H1 (cell line): ENCODE results near the gene PRRX2. TPM values are rescaled to one million over a fixed set of nuclear protein-coding genes. Genes with fewer than 3 reads are reported as not detected.

ENCODE experiments used
- BCL11A ChIP-seq, 2 experiments: IDR thresholded peaks; one replicate each; pipeline ENCODE4 v1.6.1; 2011; ENCODE audit warnings: low read depth in 2 of 2, low read length in 2 of 2, mild to moderate bottlenecking in 2 of 2
- CREB1 ChIP-seq: IDR thresholded peaks from 2 replicates; pipeline ENCODE4 v1.6.1; 2012; ENCODE audit warnings: inconsistent platforms
- EP300 ChIP-seq, 2 experiments: IDR thresholded peaks; 1 replicate in 1 of 2; 2 replicates in 1 of 2; pipeline ENCODE4 v1.6.1; 2011 to 2012; ENCODE audit warnings: low read depth in 2 of 2, low read length in 2 of 2, mild to moderate bottlenecking in 2 of 2, borderline replicate concordance in 1 of 2, inconsistent platforms in 1 of 2, moderate library complexity in 1 of 2
- KDM4A ChIP-seq: IDR thresholded peaks from one replicate; pipeline ENCODE4 v1.7.1; 2012; ENCODE audit warnings: low read depth, mild to moderate bottlenecking, moderate library complexity, low read length, inconsistent platforms; ENCODE audit not compliant: severe bottlenecking
- NANOG ChIP-seq: IDR thresholded peaks from 2 replicates; pipeline ENCODE4 v1.6.1; 2011; ENCODE audit warnings: low read length, low read depth, mild to moderate bottlenecking, inconsistent platforms; ENCODE audit not compliant: insufficient read depth, poor library complexity, severe bottlenecking
- POU5F1 ChIP-seq: IDR thresholded peaks from 2 replicates; pipeline ENCODE4 v1.6.1; 2011; ENCODE audit warnings: low read depth, mild to moderate bottlenecking, low read length, moderate library complexity
- SP1 ChIP-seq: IDR thresholded peaks from 2 replicates; pipeline ENCODE4 v1.6.1; 2011; ENCODE audit warnings: low read depth, low read length
- YY1 ChIP-seq: IDR thresholded peaks from 2 replicates; pipeline ENCODE4 v1.6.1; 2011; ENCODE audit warnings: low read depth, mild to moderate bottlenecking, low read length
- polyA plus RNA-seq, 7 experiments: library from polyadenylated mRNA; depleted of rRNA in 3 of 7; stranded (reverse) in 5 of 7; unstranded in 2 of 7; fragments of >200 nt in 5 of 7; fragments of 200-250 nt in 2 of 7; gene quantifications; 1 replicate in 5 of 7; 2 replicates in 1 of 7; 4 replicates in 1 of 7; pipeline versions ENCODE4 v1.2.1 to v1.2.3, GENCODE V29; 2011 to 2013; ENCODE audit warnings: missing spikeins in 2 of 7, mixed read lengths in 2 of 7
- total RNA-seq: library from RNA; stranded (reverse); fragmentation: NEBNext Ultra II Directional; extraction: Animal tissue kit (Norgen Biotek cat#: 25700); gene quantifications from 2 replicates; pipeline ENCODE4 v1.2.1, GENCODE V29; 2021

PRRX2 gene
- total and polyA plus RNA-seq, 2 of the 8 experiments (the other 6 are each of a cell fraction or from before 2014, with no cell fraction given): 5.8 to 9.2 TPM

DNA sequence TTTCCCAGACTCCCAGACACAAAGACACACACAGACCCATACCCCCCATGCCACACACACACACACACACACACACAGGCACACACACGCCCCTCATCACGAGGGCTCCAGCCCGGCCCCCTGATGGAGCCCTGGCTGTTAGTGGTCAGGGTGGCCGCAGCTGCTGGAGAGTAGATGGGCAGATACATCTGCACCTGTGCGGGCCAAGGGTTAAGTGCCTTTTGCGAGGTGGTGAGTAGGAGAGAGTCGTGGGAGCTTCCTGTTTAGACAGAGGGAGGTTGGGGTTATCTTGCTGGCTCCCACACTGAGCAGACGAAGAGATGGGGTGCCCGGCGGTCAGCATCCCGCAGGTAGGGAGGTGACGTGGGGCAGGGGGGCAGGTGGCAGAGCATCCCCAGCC lies 8.2 kb downstream of the PRRX2 start (continued):
- TF ChIP-seq YY1 (no peak), NANOG (no peak), KDM4A (no peak), CREB1 (no peak), EP300 (IDR thresholded peaks at IDR 0.05; ENCODE audit: borderline replicate concordance in 1 of 2, low read depth in 2 of 2, low read length in 2 of 2) (no peak), BCL11A (IDR thresholded peaks at IDR 0.05; ENCODE audit: low read depth in 2 of 2, low read length in 2 of 2) (no peak), POU5F1 (no peak), SP1 (no peak)
